ENCODE measurements around the gene ADCK1. TPM values are rescaled to one million over a fixed set of nuclear protein-coding genes. Genes with fewer than 3 reads are reported as not detected.

The ADCK1 gene, protein sequence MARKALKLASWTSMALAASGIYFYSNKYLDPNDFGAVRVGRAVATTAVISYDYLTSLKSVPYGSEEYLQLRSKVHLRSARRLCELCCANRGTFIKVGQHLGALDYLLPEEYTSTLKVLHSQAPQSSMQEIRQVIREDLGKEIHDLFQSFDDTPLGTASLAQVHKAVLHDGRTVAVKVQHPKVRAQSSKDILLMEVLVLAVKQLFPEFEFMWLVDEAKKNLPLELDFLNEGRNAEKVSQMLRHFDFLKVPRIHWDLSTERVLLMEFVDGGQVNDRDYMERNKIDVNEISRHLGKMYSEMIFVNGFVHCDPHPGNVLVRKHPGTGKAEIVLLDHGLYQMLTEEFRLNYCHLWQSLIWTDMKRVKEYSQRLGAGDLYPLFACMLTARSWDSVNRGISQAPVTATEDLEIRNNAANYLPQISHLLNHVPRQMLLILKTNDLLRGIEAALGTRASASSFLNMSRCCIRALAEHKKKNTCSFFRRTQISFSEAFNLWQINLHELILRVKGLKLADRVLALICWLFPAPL
- 4.9 and 5.8 TPM in 2 replicates for total RNA-seq

DNA sequence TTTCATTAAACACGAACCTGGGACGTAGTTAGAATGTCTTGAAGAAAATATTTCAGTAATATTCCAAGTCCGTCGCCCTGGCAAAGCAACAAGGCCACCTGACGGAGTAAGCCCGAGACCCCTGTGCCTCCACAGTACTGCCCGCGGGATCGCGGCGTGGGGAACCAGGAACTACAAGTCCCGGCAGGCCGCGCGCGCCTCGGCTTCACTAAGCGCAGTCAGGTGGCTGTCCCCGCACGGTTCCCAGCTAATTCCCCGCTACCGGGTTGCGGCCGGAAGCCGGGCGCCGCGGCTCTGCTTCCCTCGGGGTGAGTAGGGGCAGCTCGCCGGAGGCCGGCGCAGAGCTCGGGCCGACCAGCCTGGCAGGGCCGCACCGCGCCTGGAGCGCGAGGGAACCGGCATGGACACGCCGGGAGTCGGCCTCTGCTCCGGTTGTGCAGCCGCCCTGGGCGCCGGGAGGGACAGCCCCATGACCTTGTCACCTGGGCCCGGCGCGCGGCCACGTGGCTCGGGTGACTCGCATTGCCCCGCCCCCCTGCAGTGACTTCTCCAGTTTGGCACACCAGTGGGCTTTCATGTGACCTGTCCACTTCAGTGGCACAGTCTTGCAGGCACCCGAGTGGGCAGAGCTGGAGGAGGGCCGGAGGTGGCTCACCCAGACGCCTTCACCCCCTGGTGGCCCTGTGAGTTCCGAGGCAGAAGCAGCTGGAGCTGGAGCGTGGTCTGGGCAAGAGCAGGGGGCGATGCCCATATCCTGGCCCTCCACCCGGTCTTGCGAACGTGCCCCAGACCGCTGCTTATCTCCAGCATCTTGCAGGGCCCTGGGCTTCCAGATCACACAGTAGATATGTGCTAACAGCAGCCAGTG is at the start of gene ADCK1:
TSS of gene ADCK1 (plus strand) at position 247 of the 868 bp plus-strand sequence. CDS start 18,870 bp downstream, outside the sequence.

DNA sequence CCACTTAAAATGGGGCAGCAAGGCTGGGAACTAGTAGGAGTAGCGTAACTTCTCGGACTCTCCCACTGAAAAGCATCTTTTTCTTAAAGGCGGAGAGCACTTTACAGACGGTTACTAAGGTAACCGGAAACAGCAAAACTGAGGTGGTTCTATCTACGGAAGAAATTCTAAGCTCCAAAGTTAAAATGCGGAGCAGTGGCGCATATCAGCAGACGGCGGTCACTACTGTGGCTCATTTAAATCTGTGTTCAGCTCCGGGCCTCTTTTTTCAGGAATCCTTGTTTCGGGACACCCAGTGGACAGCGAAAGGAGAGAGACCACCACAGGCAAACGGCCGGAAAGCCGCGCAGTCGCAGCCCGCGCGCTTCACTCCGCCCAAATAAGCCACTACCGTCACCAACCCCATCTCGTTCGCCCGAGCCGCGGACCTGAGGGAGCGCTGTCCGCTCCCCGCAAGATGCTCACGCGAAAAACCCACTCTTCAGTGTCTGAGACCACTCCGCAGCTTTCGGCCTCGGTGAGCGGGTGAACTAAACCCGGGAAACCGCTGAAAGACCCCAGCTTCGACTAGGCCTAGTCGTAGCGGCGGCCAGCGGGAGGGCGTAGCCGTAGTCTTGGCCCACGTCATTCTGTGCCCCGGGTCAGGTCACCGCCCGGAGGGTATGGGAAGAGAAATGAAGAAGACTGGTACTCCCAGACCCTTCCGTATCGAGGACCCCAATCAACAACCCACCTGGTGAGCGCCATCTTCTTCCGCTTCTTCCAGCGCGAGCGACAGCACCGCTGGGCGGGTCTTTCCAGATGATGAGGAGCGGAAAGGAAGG is 39.3 kb upstream of the ADCK1 start, which contains the start of gene SNW1:
TSS of gene SNW1 (minus strand) at position 776 of the 824 bp plus-strand sequence. CDS start at position 747, 29 bp downstream.

Other genes with a start within 250 kb of the ADCK1 start
- gene SPTLC2, start 183.5 kb upstream of the ADCK1 start, total RNA-seq = 12.4 and 17.5 TPM in 2 replicates
- 5.2 and 6.4 TPM in 2 replicates for gene ALKBH1, start 92.1 kb upstream of the ADCK1 start, total RNA-seq
- gene SLIRP, start 92.0 kb upstream of the ADCK1 start, total RNA-seq = 186 and 219 TPM in 2 replicates
- 41.8 and 59.6 TPM in 2 replicates for gene SNW1, start 39.0 kb upstream of the ADCK1 start, total RNA-seq